Vagina (tissue), 2 donors: ENCODE results near the gene NSUN4. TPM values are rescaled to one million over a fixed set of nuclear protein-coding genes. Genes with fewer than 3 reads are reported as not detected.
A peak's percentile ranks its signal among the peaks of the same experiment; 100 is the strongest.

Experiments used
- DNase-seq, 2 donors: peaks; one replicate each; pipeline ENCODE4 v3.0.0-alpha.2; 2017; ENCODE audit errors: extremely low spot score in 2 of 2
- H3K27ac ChIP-seq: fragments of 200-600 bp; sonication (generic); one replicate; pipeline ENCODE4 v1.5.1; 2019
- H3K27me3 ChIP-seq: fragments of 200-600 bp; sonication (generic); one replicate; pipeline ENCODE4 v1.5.1; 2019
- H3K36me3 ChIP-seq, 2 donors: fragments of 200-600 bp; sonication (generic); one replicate each; pipeline ENCODE4 v1.5.1; 2017 to 2019
- H3K4me1 ChIP-seq: fragments of 200-600 bp; sonication (generic); one replicate; pipeline ENCODE4 v1.5.1; 2019
- H3K4me3 ChIP-seq, 2 donors: fragments of 200-600 bp; sonication (generic); 1 replicate in 1 of 2; 2 replicates in 1 of 2; pipeline ENCODE4 v1.5.1; 2016 to 2019
- H3K9me3 ChIP-seq: fragments of 200-600 bp; sonication (generic); one replicate; pipeline ENCODE4 v1.5.1; 2019
- POLR2A ChIP-seq, 2 donors: fragments of 450-650 bp; IDR thresholded peaks; one replicate each; pipeline ENCODE4 v1.6.1; 2017; ENCODE audit warnings: antibody characterized with exemption in 2 of 2, mild to moderate bottlenecking in 2 of 2, moderate library complexity in 2 of 2
- POLR2AphosphoS5 ChIP-seq, 2 donors: sonication (generic); formaldehyde crosslinking; IDR thresholded peaks; one replicate each; pipeline ENCODE4 v1.9.0; 2017; ENCODE audit warnings: antibody characterized with exemption in 2 of 2, mild to moderate bottlenecking in 2 of 2, low read depth in 1 of 2; ENCODE audit not compliant: insufficient read depth in 1 of 2
- intact Hi-C: fragments of 100-400 bp; cut with DNase I; formaldehyde crosslinking; loops from one replicate; pipeline ENCODE4 v1.15.1; 2023
- total RNA-seq: library from RNA; depleted of rRNA; stranded (reverse); fragments of >200 nt; gene quantifications from one replicate; pipeline ENCODE4 v1.2.3, GENCODE V29; 2016
- TF ChIP-seq, protein P1 (sequence below), 3 experiments: fragments of 450-650 bp in 2 of 3; fragments of 200-600 bp in 1 of 3; sonication (generic) in 1 of 3; IDR thresholded peaks; one replicate each; pipeline ENCODE4 v1.5.1; 2017 to 2019; ENCODE audit warnings: antibody characterized with exemption in 3 of 3, mild to moderate bottlenecking in 2 of 3, moderate library complexity in 2 of 3

The NSUN4 gene
- 21.4 TPM for total RNA-seq

DNA sequence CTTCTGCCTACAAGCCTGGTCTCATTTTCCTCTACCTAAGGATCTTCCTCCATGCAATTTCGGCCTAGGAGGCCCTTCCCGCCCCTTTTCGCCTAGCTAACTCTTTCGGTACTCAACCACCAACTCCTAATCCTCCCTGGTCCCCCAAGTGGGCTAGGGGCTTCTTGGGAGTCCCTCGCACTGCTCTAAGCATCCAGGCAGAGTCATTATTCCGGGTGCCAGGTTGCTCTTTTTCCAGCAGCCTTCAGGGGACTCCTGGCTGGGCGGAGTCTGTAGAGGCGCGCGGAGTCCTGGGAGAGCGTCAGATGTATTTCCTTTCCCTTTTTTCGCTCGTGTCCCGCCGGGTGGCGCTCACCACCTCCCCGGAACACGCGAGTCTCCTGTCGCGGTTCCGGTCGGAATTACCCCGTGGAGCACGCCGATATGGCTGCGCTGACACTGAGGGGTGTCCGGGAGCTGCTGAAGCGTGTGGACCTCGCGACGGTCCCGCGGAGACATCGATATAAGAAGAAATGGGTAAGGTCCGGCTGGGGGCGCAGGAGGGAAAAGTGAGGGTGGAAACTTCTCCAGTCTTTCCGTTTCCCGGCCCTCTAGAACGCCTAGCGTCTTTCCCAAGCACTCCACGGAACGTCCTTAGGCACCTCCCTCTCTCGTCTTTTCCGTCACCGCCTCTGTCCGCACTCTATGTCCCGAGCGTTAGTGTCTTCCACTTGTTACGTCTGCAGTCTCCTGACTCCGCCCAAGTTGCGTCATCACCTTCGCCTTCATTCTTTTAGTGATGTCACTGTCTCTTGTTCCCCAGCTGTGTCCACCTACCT, at the start of gene NSUN4:
Gene NSUN4, plus strand, starts transcription at position 404 of the 818 bp plus-strand sequence. Its CDS starts 20 bp downstream, at position 424.
- DNase-seq, result peak in 1 of 2 donors; percentile 97
- TF ChIP-seq POLR2A (IDR thresholded peaks at IDR 0.05) (peak in 1 of 2 donors; percentile 50), POLR2AphosphoS5 (IDR thresholded peaks at IDR 0.05; ENCODE audit: insufficient read depth in 1 of 2, low read depth in 1 of 2) (peak; percentile 92 to 96)
- TF ChIP-seq, protein P1, sequence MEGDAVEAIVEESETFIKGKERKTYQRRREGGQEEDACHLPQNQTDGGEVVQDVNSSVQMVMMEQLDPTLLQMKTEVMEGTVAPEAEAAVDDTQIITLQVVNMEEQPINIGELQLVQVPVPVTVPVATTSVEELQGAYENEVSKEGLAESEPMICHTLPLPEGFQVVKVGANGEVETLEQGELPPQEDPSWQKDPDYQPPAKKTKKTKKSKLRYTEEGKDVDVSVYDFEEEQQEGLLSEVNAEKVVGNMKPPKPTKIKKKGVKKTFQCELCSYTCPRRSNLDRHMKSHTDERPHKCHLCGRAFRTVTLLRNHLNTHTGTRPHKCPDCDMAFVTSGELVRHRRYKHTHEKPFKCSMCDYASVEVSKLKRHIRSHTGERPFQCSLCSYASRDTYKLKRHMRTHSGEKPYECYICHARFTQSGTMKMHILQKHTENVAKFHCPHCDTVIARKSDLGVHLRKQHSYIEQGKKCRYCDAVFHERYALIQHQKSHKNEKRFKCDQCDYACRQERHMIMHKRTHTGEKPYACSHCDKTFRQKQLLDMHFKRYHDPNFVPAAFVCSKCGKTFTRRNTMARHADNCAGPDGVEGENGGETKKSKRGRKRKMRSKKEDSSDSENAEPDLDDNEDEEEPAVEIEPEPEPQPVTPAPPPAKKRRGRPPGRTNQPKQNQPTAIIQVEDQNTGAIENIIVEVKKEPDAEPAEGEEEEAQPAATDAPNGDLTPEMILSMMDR (IDR thresholded peaks at IDR 0.05), result peak in 2 of 3 experiments; percentile 34 to 53
- Histone ChIP-seq H3K36me3 (peaks cover 0 to 19% of the 10 kb centered on the region in 2 donors), H3K27me3 (no peaks in the 10 kb centered on the region), H3K4me1 (peaks cover 8% of the 10 kb centered on the region), H3K9me3 (no peaks in the 10 kb centered on the region), H3K4me3 (peak within 1 kb of the TSS; percentile 56 to 68), H3K27ac (peak within 1 kb of the TSS; percentile 95)
- intact Hi-C loops, result loop anchor here (2.0 kb wide), 1 partner anchor 38 kb away; the partner anchor contains the start of genes LRRC41 and UQCRH

DNA sequence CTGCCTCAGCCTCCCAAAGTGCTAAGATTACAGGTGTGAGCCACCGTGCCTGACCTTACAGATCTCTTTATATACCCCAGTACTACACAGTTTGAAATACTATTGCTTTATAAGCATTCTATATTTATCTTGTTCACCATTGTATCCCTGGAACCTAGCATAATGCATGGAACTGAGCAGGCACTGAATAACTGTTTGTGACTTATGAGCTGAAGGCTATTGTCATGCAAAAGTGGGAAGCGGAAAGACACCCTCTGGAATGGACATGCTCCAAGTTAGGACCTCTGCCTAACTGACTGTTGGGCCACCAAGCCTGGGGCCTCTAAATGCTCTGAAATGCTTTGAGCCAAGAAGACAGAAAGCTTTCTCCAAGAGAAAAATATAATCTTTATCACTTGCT, 45.3 kb upstream of the NSUN4 start:
- Histone ChIP-seq H3K27me3 (no peaks in the 10 kb centered on the region), H3K4me3 (no peak overlapping the region), H3K4me1 (peaks cover 13% of the 10 kb centered on the region), H3K9me3 (no peaks in the 10 kb centered on the region), H3K36me3 (peaks cover 0 to 50% of the 10 kb centered on the region in 2 donors), H3K27ac (no peak overlapping the region)
- TF ChIP-seq, protein P1 (IDR thresholded peaks at IDR 0.05), result no peak
- TF ChIP-seq POLR2AphosphoS5 (IDR thresholded peaks at IDR 0.05; ENCODE audit: insufficient read depth in 1 of 2, low read depth in 1 of 2), result no peak
- TF ChIP-seq POLR2A (IDR thresholded peaks at IDR 0.05), result no peak
- no peak for DNase-seq
- intact Hi-C loops, result no loop called here

DNA sequence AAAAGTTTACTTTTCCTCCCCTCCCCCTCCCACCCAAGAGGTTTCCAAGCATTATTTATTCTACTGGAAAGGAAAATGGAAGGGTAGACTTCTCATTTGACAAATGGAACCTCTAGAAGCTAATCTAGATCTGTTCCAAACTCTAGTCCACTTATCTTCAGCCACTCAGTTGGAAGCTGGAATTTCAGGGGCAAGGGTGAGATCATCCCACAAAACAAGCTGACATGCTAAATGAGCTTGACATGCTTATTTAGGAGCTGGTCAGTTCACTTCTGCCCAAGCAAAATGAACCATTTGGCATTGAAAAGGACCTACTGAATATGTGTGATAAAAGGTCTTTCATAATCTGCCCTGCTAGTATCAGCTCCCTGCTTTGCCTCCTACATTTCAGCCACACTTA, 42.2 kb upstream of the NSUN4 start:
- DNase-seq, result no peak
- TF ChIP-seq POLR2AphosphoS5 (IDR thresholded peaks at IDR 0.05; ENCODE audit: insufficient read depth in 1 of 2, low read depth in 1 of 2), result no peak
- Histone ChIP-seq H3K27me3 (no peaks in the 10 kb centered on the region), H3K4me1 (peaks cover 28% of the 10 kb centered on the region), H3K4me3 (no peak overlapping the region), H3K27ac (no peak overlapping the region), H3K9me3 (no peaks in the 10 kb centered on the region), H3K36me3 (peaks cover 0 to 46% of the 10 kb centered on the region in 2 donors)
- intact Hi-C loops, result no loop called here

DNA sequence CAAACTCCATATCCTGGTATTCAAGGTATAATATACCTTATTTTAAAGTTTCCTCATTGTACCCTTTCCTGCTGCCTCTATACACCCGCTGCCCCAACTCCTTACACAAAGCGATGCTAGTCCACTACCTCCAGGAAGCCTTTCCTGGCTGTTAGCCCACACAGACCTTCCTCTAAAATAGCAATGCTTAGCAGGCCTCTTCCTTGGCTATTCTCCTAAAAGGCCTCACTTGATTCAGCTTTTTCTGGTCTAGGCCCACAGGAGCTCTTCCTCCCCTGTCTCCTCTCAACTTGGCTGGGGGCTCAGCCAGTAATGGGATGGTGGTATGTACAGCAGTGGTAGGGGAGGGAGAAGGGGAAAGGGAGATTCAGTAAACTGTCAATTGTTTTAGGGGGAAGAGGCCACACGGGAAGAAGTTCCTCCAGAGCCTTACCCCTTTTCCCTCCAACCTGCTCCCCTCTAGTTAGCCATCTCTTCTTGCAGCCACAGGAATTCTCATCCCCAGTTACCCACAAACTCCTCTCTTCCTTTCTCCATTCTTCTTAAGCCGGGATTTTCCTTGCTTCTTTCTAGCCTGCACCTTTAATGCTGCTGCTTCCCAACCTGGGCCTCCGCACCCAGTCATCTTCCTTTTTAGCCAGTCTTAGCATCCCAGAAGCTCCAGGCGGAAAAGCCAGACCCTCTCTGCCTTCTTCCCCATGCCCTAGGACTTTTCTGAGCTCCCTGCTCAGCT, 39.8 kb upstream of the NSUN4 start:
- H3K4me1 ChIP-seq, result peaks cover 47% of the 10 kb centered on the region
- H3K9me3 ChIP-seq, result no peaks in the 10 kb centered on the region
- H3K27me3 ChIP-seq, result no peaks in the 10 kb centered on the region
- TF ChIP-seq POLR2AphosphoS5 (IDR thresholded peaks at IDR 0.05; ENCODE audit: insufficient read depth in 1 of 2, low read depth in 1 of 2) (no peak), POLR2A (IDR thresholded peaks at IDR 0.05) (no peak)
- TF ChIP-seq, protein P1 (IDR thresholded peaks at IDR 0.05), result no peak
- H3K4me3 ChIP-seq, result peak overlapping the region; percentile 75 to 82
- peak overlapping the region; percentile 98 for H3K27ac ChIP-seq
- intact Hi-C loops, result no loop called here
- H3K36me3 ChIP-seq, result peaks cover 0 to 22% of the 10 kb centered on the region in 2 donors
- no peak for DNase-seq

DNA sequence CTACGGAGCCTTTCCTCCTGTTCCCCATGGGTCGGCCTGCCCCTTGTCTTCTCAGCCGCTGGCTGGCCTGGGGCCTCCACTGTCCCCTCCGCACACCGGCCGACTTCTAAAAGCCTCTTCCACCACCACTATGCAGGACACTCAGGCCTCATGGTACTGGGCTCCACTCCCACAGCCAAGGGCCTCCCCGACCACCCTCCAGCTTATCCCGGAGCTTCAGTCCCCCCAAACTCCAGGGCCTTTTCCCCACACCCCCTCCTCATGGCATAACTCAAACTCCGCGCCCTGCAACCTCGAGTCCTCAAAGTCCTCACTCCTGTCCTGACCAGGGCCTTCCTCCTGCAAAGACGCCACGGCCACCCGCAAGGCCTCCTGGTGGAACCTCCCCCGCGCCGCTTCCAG, 39.2 kb upstream of the NSUN4 start:
- no peaks in the 10 kb centered on the region for H3K27me3 ChIP-seq
- H3K27ac ChIP-seq, result peak overlapping the region; percentile 98
- peaks cover 53% of the 10 kb centered on the region for H3K4me1 ChIP-seq
- no peak for DNase-seq
- peaks cover 0 to 18% of the 10 kb centered on the region in 2 donors for H3K36me3 ChIP-seq
- peak overlapping the region; percentile 75 to 82 for H3K4me3 ChIP-seq
- no peak for TF ChIP-seq POLR2AphosphoS5 (IDR thresholded peaks at IDR 0.05; ENCODE audit: insufficient read depth in 1 of 2, low read depth in 1 of 2)
- TF ChIP-seq, protein P1 (IDR thresholded peaks at IDR 0.05), result no peak
- H3K9me3 ChIP-seq, result no peaks in the 10 kb centered on the region
- intact Hi-C loops, result no loop called here
